ENCODE data around the gene CD209.

DNA sequence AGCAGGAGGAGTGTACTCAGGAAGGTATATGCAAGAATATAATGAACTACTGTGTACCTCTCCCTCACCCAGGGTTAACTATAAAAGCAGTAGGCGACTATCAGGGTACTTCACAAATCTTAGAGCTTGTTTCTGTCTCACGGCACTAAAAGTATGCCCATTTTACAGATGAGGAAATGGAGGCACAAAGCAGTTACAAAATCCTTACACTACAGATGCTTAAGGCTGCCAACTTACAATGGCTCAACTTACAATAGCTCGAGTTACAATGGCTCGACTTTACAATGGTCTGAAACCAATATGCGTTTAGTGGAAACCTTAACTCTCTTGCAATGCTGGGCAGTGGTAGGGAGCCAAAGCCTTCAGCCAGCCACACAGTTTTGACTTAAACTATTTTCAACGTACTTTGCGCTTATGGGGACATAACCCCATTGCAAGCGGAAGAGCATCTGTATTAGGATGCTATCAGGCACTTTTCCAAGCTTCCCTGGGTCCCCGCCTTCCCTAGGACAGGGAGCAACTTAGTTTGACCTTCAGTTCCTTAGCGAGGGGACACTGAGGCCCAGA lies 49.5 kb downstream of the CD209 start:
- no peak for TF ChIP-seq EZH2 (IDR thresholded peaks at IDR 0.05)
- TF ChIP-seq, protein P1, sequence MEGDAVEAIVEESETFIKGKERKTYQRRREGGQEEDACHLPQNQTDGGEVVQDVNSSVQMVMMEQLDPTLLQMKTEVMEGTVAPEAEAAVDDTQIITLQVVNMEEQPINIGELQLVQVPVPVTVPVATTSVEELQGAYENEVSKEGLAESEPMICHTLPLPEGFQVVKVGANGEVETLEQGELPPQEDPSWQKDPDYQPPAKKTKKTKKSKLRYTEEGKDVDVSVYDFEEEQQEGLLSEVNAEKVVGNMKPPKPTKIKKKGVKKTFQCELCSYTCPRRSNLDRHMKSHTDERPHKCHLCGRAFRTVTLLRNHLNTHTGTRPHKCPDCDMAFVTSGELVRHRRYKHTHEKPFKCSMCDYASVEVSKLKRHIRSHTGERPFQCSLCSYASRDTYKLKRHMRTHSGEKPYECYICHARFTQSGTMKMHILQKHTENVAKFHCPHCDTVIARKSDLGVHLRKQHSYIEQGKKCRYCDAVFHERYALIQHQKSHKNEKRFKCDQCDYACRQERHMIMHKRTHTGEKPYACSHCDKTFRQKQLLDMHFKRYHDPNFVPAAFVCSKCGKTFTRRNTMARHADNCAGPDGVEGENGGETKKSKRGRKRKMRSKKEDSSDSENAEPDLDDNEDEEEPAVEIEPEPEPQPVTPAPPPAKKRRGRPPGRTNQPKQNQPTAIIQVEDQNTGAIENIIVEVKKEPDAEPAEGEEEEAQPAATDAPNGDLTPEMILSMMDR (IDR thresholded peaks at IDR 0.05) = no peak
- TF ChIP-seq EZH2phosphoT487 (IDR thresholded peaks at IDR 0.05) = no peak

Data from neural progenitor cell (in vitro differentiated cells).